ENCODE data around the gene KCNQ1. TPM values are rescaled to one million over a fixed set of nuclear protein-coding genes. Genes with fewer than 3 reads are reported as not detected.

KCNQ1 gene
- total RNA-seq, 1 experiment from 2014 or later, result 2.3 TPM

GRCh38 chr11:2830030-2830812 lies 385.4 kb downstream of the KCNQ1 start:
- no peak overlapping the region for H3K27ac ChIP-seq (ENCODE audit: insufficient read length, low read depth, low read length)
- no peak overlapping the region for H3K23ac ChIP-seq (ENCODE audit: insufficient read length, low read depth, low read length)
- Mint-ChIP-seq H3K4me1 (peaks cover 19 to 20% of the 10 kb centered on the region in 2 experiments), H3K4me3 (no peak overlapping the region; a peak in 1 of 5 replicates), H3K36me3 (ENCODE audit: insufficient read depth in 1 of 3, low read depth in 3 of 3) (peaks cover 8 to 17% (median 11%) of the 10 kb centered on the region in 3 experiments), H3K27me3 (ENCODE audit: low read depth) (peaks cover 68% of the 10 kb centered on the region), H3K27ac (no peak overlapping the region), H3K9me3 (peaks cover 20 to 22% of the 10 kb centered on the region in 2 experiments)
- H2AFZ ChIP-seq (ENCODE audit: low read length), result no peak overlapping the region
- H3K18ac ChIP-seq (ENCODE audit: insufficient read length, low read depth, low read length), result no peak overlapping the region
- no peaks in the 10 kb centered on the region for H4K20me1 ChIP-seq (ENCODE audit: control insufficient read depth, insufficient read depth, insufficient read length)
- no peak overlapping the region for H2AK5ac ChIP-seq (ENCODE audit: insufficient read length, low read length)
- H3K27me3 ChIP-seq (ENCODE audit: insufficient read depth, low read length), result no peaks in the 10 kb centered on the region; the same call in 1 of the 2 replicates
- H2BK20ac ChIP-seq (ENCODE audit: low read depth, low read length, poor library complexity, severe bottlenecking), result no peak overlapping the region
- no peak overlapping the region for H2BK15ac ChIP-seq (ENCODE audit: low read depth, low read length)
- DNase-seq, result no peak
- no peak overlapping the region for H3K4ac ChIP-seq (ENCODE audit: low read depth, low read length)
- no peak overlapping the region for H2BK5ac ChIP-seq (ENCODE audit: insufficient read length, low read length)
- H4K8ac ChIP-seq (replicated peaks; ENCODE audit: insufficient read length, low read depth, low read length), result no peak overlapping the region
- H3K9me3 ChIP-seq (ENCODE audit: control insufficient read depth, low read depth, low read length), result no peaks in the 10 kb centered on the region
- H2BK120ac ChIP-seq (ENCODE audit: low read depth, low read length, poor library complexity, severe bottlenecking), result no peak overlapping the region
- H3K79me2 ChIP-seq (ENCODE audit: insufficient read depth, low read length), result no peaks in the 10 kb centered on the region
- no peak overlapping the region for H4K5ac ChIP-seq (ENCODE audit: insufficient read length, low read depth, low read length)
- WGBS (ENCODE audit: extremely low coverage, insufficient read length, low lambda C conversion rate), result no CpG with 5 or more reads among the region's 8 CpGs
- no peak overlapping the region for H4K91ac ChIP-seq (ENCODE audit: insufficient read length, low read depth, low read length)
- no peak overlapping the region for H3K9ac ChIP-seq (ENCODE audit: extremely low read depth, insufficient read length, low read length)
- no peak overlapping the region for H2BK12ac ChIP-seq (ENCODE audit: insufficient read length, low read depth, low read length)
- H3K4me1 ChIP-seq (ENCODE audit: insufficient read depth, low read length), result peaks cover 3% of the 10 kb centered on the region; the same call in 1 of the 2 replicates
- no peak overlapping the region for H3K56ac ChIP-seq (ENCODE audit: insufficient read length, low read depth, low read length)
- no peak overlapping the region for H3T11ph ChIP-seq (ENCODE audit: low read length)
- no peak overlapping the region for H3K14ac ChIP-seq (ENCODE audit: insufficient read depth, low read length)
- H3K23me2 ChIP-seq (ENCODE audit: insufficient read length, low read depth, low read length, poor library complexity, severe bottlenecking), result no peaks in the 10 kb centered on the region
- H3K79me1 ChIP-seq (ENCODE audit: insufficient read depth, low read depth, low read length, poor library complexity, severe bottlenecking), result no peaks in the 10 kb centered on the region
- no peak overlapping the region for H3K4me2 ChIP-seq (ENCODE audit: insufficient read depth, insufficient read length, low read length)
- TF ChIP-seq, protein P1, sequence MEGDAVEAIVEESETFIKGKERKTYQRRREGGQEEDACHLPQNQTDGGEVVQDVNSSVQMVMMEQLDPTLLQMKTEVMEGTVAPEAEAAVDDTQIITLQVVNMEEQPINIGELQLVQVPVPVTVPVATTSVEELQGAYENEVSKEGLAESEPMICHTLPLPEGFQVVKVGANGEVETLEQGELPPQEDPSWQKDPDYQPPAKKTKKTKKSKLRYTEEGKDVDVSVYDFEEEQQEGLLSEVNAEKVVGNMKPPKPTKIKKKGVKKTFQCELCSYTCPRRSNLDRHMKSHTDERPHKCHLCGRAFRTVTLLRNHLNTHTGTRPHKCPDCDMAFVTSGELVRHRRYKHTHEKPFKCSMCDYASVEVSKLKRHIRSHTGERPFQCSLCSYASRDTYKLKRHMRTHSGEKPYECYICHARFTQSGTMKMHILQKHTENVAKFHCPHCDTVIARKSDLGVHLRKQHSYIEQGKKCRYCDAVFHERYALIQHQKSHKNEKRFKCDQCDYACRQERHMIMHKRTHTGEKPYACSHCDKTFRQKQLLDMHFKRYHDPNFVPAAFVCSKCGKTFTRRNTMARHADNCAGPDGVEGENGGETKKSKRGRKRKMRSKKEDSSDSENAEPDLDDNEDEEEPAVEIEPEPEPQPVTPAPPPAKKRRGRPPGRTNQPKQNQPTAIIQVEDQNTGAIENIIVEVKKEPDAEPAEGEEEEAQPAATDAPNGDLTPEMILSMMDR (conservative IDR thresholded peaks at IDR 0.05), result no peak

Measured in H9 (cell line).